GM12878 (cell line): Measurements from ENCODE around the gene ZPBP2. TPM values are rescaled to one million over a fixed set of nuclear protein-coding genes. Genes with fewer than 3 reads are reported as not detected.
A peak's percentile ranks its signal among the peaks of the same experiment; 100 is the strongest.

Experiments used
- ATAC-seq: fragments of 200-7000 bp; cut with Tn5 transposase; 3 replicates; pipeline ENCODE4 v1.9.1; 2020; ENCODE audit warnings: mild to moderate bottlenecking, moderate library complexity
- BruUV-seq: library from RNA; stranded (reverse); fragments of 400-500 nt; replicated peaks from 2 replicates; lab custom pipeline; 2021; lab: Mats Ljungman, UMichigan
- CTCF ChIA-PET: fragments of 300-600 bp; sonication (Branson Sonifier 250); formaldehyde crosslinking; extraction: SDS; loops from one replicate; lab custom pipeline; 2021; ENCODE audit warnings: inconsistent platforms; lab: Yijun Ruan, JAX
- POLR2A ChIA-PET: fragments of 350-600 bp; formaldehyde crosslinking; extraction: SDS; loops from one replicate; lab custom pipeline; 2021; ENCODE audit warnings: inconsistent platforms; lab: Charles Lee
- RAD21 ChIA-PET: fragments of 300-600 bp; sonication (Branson Sonifier 250); formaldehyde crosslinking; loops from one replicate; lab custom pipeline; 2023; ENCODE audit warnings: antibody characterized with exemption; ENCODE audit not compliant: unreplicated experiment; lab: Charles Lee
- SMC1A ChIA-PET: fragments of 300-600 bp; sonication (Branson Sonifier 250); formaldehyde crosslinking; loops from one replicate; lab custom pipeline; 2023; ENCODE audit not compliant: unreplicated experiment, uncharacterized antibody; lab: Charles Lee
- DNase-seq: peaks from one replicate; pipeline ENCODE4 v3.0.0-alpha.2; 2011; ENCODE audit warnings: low read depth, low spot score
- FAIRE-seq: peaks from 3 replicates; lab custom pipeline; 2011; peaks lifted over from hg19 to GRCh38; lab: Jason Lieb, UNC
- H2AFZ ChIP-seq: 2 replicates; pipeline ENCODE4 v1.6.0; 2011; ENCODE audit warnings: low read depth, low read length, control low read depth; ENCODE audit not compliant: control insufficient read depth
- H3K27ac ChIP-seq: 2 replicates; pipeline ENCODE4 v1.5.1; 2011; ENCODE audit warnings: control low read depth; ENCODE audit not compliant: control insufficient read depth, insufficient read depth
- H3K27me3 ChIP-seq, 2 experiments: replicated peaks in 1 of 2; 2 replicates each; pipeline versions ENCODE4 v1.6.0 to v1.6.1; 2011; ENCODE audit warnings: low read length in 1 of 2; ENCODE audit not compliant: control insufficient read depth in 2 of 2, insufficient read depth in 2 of 2
- H3K36me3 ChIP-seq, 2 experiments: 2 replicates each; pipeline ENCODE4 v1.5.1; 2011; ENCODE audit warnings: low read length in 1 of 2; ENCODE audit not compliant: control insufficient read depth in 2 of 2, insufficient read depth in 2 of 2
- H3K4me1 ChIP-seq: 2 replicates; pipeline ENCODE4 v1.6.1; 2011; ENCODE audit warnings: mild to moderate bottlenecking, low read length, moderate library complexity, mixed read lengths; ENCODE audit not compliant: control insufficient read depth, insufficient read depth
- H3K4me2 ChIP-seq: 2 replicates; pipeline ENCODE4 v1.6.0; 2011; ENCODE audit warnings: control low read depth; ENCODE audit not compliant: control insufficient read depth, insufficient read depth
- H3K4me3 ChIP-seq: fragments of 200-600 bp; sonication (generic); 2 replicates; pipeline ENCODE4 v1.5.1; 2016
- H3K79me2 ChIP-seq: 2 replicates; pipeline ENCODE4 v1.6.0; 2011; ENCODE audit warnings: low read length; ENCODE audit not compliant: control insufficient read depth, insufficient read depth
- H3K9ac ChIP-seq: 2 replicates; pipeline ENCODE4 v1.8.0; 2011; ENCODE audit warnings: low read length, control low read depth, mixed read lengths; ENCODE audit not compliant: control insufficient read depth, insufficient read depth
- H3K9me3 ChIP-seq: replicated peaks from 3 replicates; pipeline ENCODE4 v1.5.1; 2011; ENCODE audit warnings: mild to moderate bottlenecking, low read length; ENCODE audit not compliant: control insufficient read depth, insufficient read depth
- H4K20me1 ChIP-seq: 2 replicates; pipeline ENCODE4 v1.6.0; 2011; ENCODE audit not compliant: control insufficient read depth, insufficient read depth
- ATF7 ChIP-seq: fragments of 450-650 bp; IDR thresholded peaks from 2 replicates; pipeline ENCODE4 v1.6.1; 2016; ENCODE audit warnings: low read depth, mild to moderate bottlenecking
- CTCF ChIP-seq, 3 experiments: IDR thresholded peaks in 2 of 3; conservative IDR thresholded peaks in 1 of 3; 2 replicates each; pipeline ENCODE4 v1.5.1; 2011; ENCODE audit warnings: low read depth in 3 of 3, low read length in 3 of 3, mild to moderate bottlenecking in 3 of 3, control low read depth in 2 of 3, moderate library complexity in 2 of 3, inconsistent platforms in 1 of 3, mixed read lengths in 1 of 3; ENCODE audit not compliant: control insufficient read depth in 2 of 3, insufficient read depth in 1 of 3; ENCODE audit errors: extremely low read depth in 1 of 3
- ELK1 ChIP-seq: IDR thresholded peaks from 2 replicates; pipeline ENCODE4 v1.6.1; 2012; ENCODE audit warnings: low read depth, low read length, improper control_type of control experiment
- HSF1 ChIP-seq: fragments of 150-350 bp; IDR thresholded peaks from 2 replicates; pipeline ENCODE4 v1.6.1; 2014; ENCODE audit warnings: mild to moderate bottlenecking, low read depth, low read length
- IRF3 ChIP-seq: fragments of 450-650 bp; IDR thresholded peaks from 2 replicates; pipeline ENCODE4 v1.6.1; 2014; ENCODE audit warnings: mild to moderate bottlenecking
- MEF2A ChIP-seq: IDR thresholded peaks from 2 replicates; pipeline ENCODE4 v1.6.1; 2011; ENCODE audit warnings: low read depth, mild to moderate bottlenecking, low read length, moderate library complexity; ENCODE audit not compliant: insufficient read depth
- NFIC ChIP-seq: IDR thresholded peaks from 2 replicates; pipeline ENCODE4 v1.6.1; 2012; ENCODE audit warnings: low read depth, mild to moderate bottlenecking, inconsistent platforms, low read length, moderate library complexity
- PBX3 ChIP-seq: IDR thresholded peaks from 2 replicates; pipeline ENCODE4 v1.6.1; 2011; ENCODE audit warnings: mild to moderate bottlenecking, low read depth, low read length, moderate library complexity; ENCODE audit not compliant: insufficient replicate concordance
- PKNOX1 ChIP-seq: fragments of 450-650 bp; IDR thresholded peaks from 2 replicates; pipeline ENCODE4 v1.6.1; 2016; ENCODE audit warnings: mild to moderate bottlenecking
- SIN3A ChIP-seq: IDR thresholded peaks from 2 replicates; pipeline ENCODE4 v1.6.1; 2012; ENCODE audit warnings: low read depth, low read length, improper control_type of control experiment
- SMC3 ChIP-seq: IDR thresholded peaks from 2 replicates; pipeline ENCODE4 v1.6.1; 2011; ENCODE audit warnings: low read length, improper control_type of control experiment, borderline replicate concordance
- TAF1 ChIP-seq: IDR thresholded peaks from 2 replicates; pipeline ENCODE4 v1.6.1; 2011; ENCODE audit warnings: mild to moderate bottlenecking, low read depth, low read length, borderline replicate concordance
- TARDBP ChIP-seq: IDR thresholded peaks from 2 replicates; pipeline ENCODE4 v1.6.1; 2016; ENCODE audit warnings: borderline replicate concordance
- USF2 ChIP-seq: IDR thresholded peaks from 2 replicates; pipeline ENCODE4 v1.6.1; 2011; ENCODE audit warnings: low read depth, low read length, improper control_type of control experiment, borderline replicate concordance
- WGBS: methylation state at CpG from one replicate; pipeline ENCODE4 v1.1.6; 2016; ENCODE audit warnings: low lambda C conversion rate; ENCODE audit not compliant: insufficient replicate concordance, insufficient coverage; ENCODE audit errors: missing lambda C conversion rate; 5-methylcytosine and 5-hydroxymethylcytosine counted together
- in situ Hi-C: fragments of 300-500 bp; cut with MboI; formaldehyde crosslinking; loops from 9 replicates; pipeline ENCODE4 v1.14.3; 2018; ENCODE audit warnings: mixed read lengths
- intact Hi-C: fragments of 100-400 bp; cut with micrococcal nuclease; formaldehyde crosslinking; loops from one replicate; pipeline ENCODE4 v1.14.2; 2022; ENCODE audit not compliant: unreplicated experiment
- polyA plus RNA-seq, 11 experiments: library from polyadenylated mRNA; depleted of rRNA in 4 of 11; unstranded in 6 of 11; stranded (reverse) in 5 of 11; fragments of >200 nt; fragmentation: Nextera tagmentation in 4 of 11; fragmentation: Illumina TruSeq in 1 of 11; extraction: Ambion mirVana in 4 of 11; extraction: Trizol in 1 of 11; gene quantifications; 1 replicate in 1 of 11; 2 replicates in 10 of 11; pipeline versions ENCODE4 v1.2.1 to v1.2.3, GENCODE V29; 2011 to 2016; ENCODE audit warnings: inconsistent platforms in 2 of 11, missing spikeins in 2 of 11, low read depth in 1 of 11
- total RNA-seq, 4 experiments: library from RNA; depleted of rRNA in 3 of 4; stranded (reverse); fragments of >200 nt in 3 of 4; fragmentation: Illumina TruSeq in 1 of 4; extraction: Trizol in 1 of 4; gene quantifications; 2 replicates each; pipeline versions ENCODE4 v1.2.1 to v1.2.3, GENCODE V29; 2013 to 2021

ZPBP2 gene
- total and polyA plus RNA-seq, 10 of the 15 experiments (the other 5 are each of a cell fraction or from before 2014, with no cell fraction given) = 0.33 to 1.0 (median 0.58) TPM

GRCh38 chr17:39846205-39846604 is 21.8 kb upstream of the ZPBP2 start:
- 61% methylated on average over 4 of the region's 4 CpGs for WGBS
- no peak for TF ChIP-seq SMC3
- TF ChIP-seq PKNOX1 = no peak
- TF ChIP-seq PBX3 = no peak
- no peak for TF ChIP-seq CTCF (IDR thresholded peaks at IDR 0.05 in 2 of 3, conservative IDR thresholded peaks at IDR 0.05 in 1 of 3; ENCODE audit: control insufficient read depth in 2 of 3, extremely low read depth in 1 of 3, insufficient read depth in 1 of 3, low read depth in 3 of 3, low read length in 3 of 3)
- TF ChIP-seq MEF2A = no peak
- no peak for TF ChIP-seq USF2
- TF ChIP-seq ELK1 = no peak
- no peak for TF ChIP-seq TARDBP
- no peak for TF ChIP-seq SIN3A
- no peak for TF ChIP-seq ATF7
- TF ChIP-seq IRF3 = no peak
- TF ChIP-seq TAF1 = no peak
- no peak for TF ChIP-seq NFIC
- TF ChIP-seq HSF1 = no peak

More at GRCh38 chr17:39846205-39846604, 21.8 kb upstream of the ZPBP2 start:
- Histone ChIP-seq H3K4me1 (peaks cover 58% of the 10 kb centered on the region), H3K4me2 (no peak overlapping the region), H3K9me3 (no peaks in the 10 kb centered on the region; the same call in 2 of the 3 replicates), H3K27me3 (no peaks in the 10 kb centered on the region), H3K36me3 (peaks cover 4 to 19% of the 10 kb centered on the region in 2 experiments; a peak in 3 of 4 replicates), H3K27ac (peak overlapping the region; percentile 8; the same call in 1 of the 2 replicates), H3K79me2 (peaks cover 93% of the 10 kb centered on the region), H3K9ac (no peak overlapping the region), H4K20me1 (no peaks in the 10 kb centered on the region), H2AFZ (no peak overlapping the region), H3K4me3 (no peak overlapping the region)
- POLR2A ChIA-PET = interaction anchor here (0.5 to 2.4 kb wide), 8 partner anchors 10 to 100 kb away, joined by 3 to 8 read pairs (median 3); no protein-coding TSS in a partner anchor
- SMC1A ChIA-PET = interaction anchor here (0.8 to 3.5 kb wide), 12 partner anchors 8 to 70 kb away, joined by 3 to 29 read pairs (median 6); partner anchors contain the start of gene IKZF3
- in situ Hi-C loops = no loop called here
- FAIRE-seq (no peak), ATAC-seq (no peak), DNase-seq (no peak)
- BruUV-seq = no TSS peak
- CTCF ChIA-PET = interaction anchor here (0.7 to 2.5 kb wide), 7 partner anchors 11 to 215 kb away, joined by 3 to 10 read pairs (median 4); partner anchors contain the start of genes IKZF3 and ORMDL3
- RAD21 ChIA-PET = interaction anchor here (0.9 to 5.3 kb wide), 7 partner anchors 15 to 91 kb away, joined by 3 to 40 read pairs (median 4); no protein-coding TSS in a partner anchor
- intact Hi-C loops = loop anchor here (5.0 kb wide), 1 partner anchor 74 kb away; no protein-coding TSS in a partner anchor
